K562 (cell line): ENCODE results near the gene CRNKL1. TPM values are rescaled to one million over a fixed set of nuclear protein-coding genes. Genes with fewer than 3 reads are reported as not detected.

ENCODE experiments used
- ATAC-seq: fragments of 200-7000 bp; cut with Tn5 transposase; 3 replicates; pipeline ENCODE4 v1.9.1; 2020; ENCODE audit warnings: moderate library complexity
- BruUV-seq: library from RNA; stranded (reverse); fragments of 400-500 nt; replicated peaks from 2 replicates; lab custom pipeline; 2021; lab: Mats Ljungman, UMichigan
- CTCF ChIA-PET: fragments of 300-600 bp; formaldehyde crosslinking; extraction: SDS; loops from one replicate; lab custom pipeline; 2021; ENCODE audit warnings: low intra/inter-chr PET ratio; lab: Yijun Ruan, JAX
- POLR2A ChIA-PET: fragments of 300-600, 350-650 bp; sonication (Branson Sonifier 250); formaldehyde crosslinking; extraction: SDS; loops from one replicate; lab custom pipeline; 2021; ENCODE audit warnings: antibody characterized with exemption, inconsistent platforms; lab: Yijun Ruan, JAX
- DNase-seq, 4 experiments: peaks; one replicate each; pipeline versions ENCODE4 v3.0.0 to v3.0.0-alpha.2; 2011 to 2018; ENCODE audit warnings: low spot score in 3 of 4, mixed read lengths in 3 of 4; ENCODE audit errors: extremely low read depth in 1 of 4
- FAIRE-seq: peaks from 2 replicates; lab custom pipeline; 2011; peaks lifted over from hg19 to GRCh38; lab: Jason Lieb, UNC
- H2AFZ ChIP-seq: 2 replicates; pipeline ENCODE4 v1.6.0; 2011; ENCODE audit warnings: low read depth, low read length, control low read depth, inconsistent platforms
- H3K27ac ChIP-seq: fragments of 200-600 bp; 3 replicates; pipeline ENCODE4 v1.8.0; 2011; ENCODE audit warnings: low read depth, mild to moderate bottlenecking, control low read depth, inconsistent platforms, low read length, moderate library complexity, mixed read lengths; ENCODE audit errors: extremely low read depth
- H3K27me3 ChIP-seq, 2 experiments: fragments of 300-600 bp in 1 of 2; 2 replicates in 1 of 2; 3 replicates in 1 of 2; pipeline versions ENCODE4 v1.6.0 to v1.8.0; 2011; ENCODE audit warnings: inconsistent platforms in 2 of 2, low read length in 2 of 2, mild to moderate bottlenecking in 1 of 2, mixed read lengths in 1 of 2, moderate library complexity in 1 of 2; ENCODE audit not compliant: control insufficient read depth in 2 of 2, insufficient read depth in 2 of 2
- H3K36me3 ChIP-seq: fragments of 300-600 bp; 3 replicates; pipeline ENCODE4 v1.8.0; 2011; ENCODE audit warnings: mild to moderate bottlenecking, low read length, inconsistent platforms; ENCODE audit not compliant: control insufficient read depth, insufficient read depth
- H3K4me1 ChIP-seq, 2 experiments: fragments of 200-600 bp in 1 of 2; replicated peaks in 1 of 2; 2 replicates in 1 of 2; 3 replicates in 1 of 2; pipeline versions ENCODE4 v1.5.1 to v1.8.0; 2011; ENCODE audit warnings: inconsistent platforms in 2 of 2, low read length in 2 of 2, mild to moderate bottlenecking in 1 of 2, mixed read lengths in 1 of 2, moderate library complexity in 1 of 2; ENCODE audit not compliant: control insufficient read depth in 2 of 2, insufficient read depth in 2 of 2
- H3K4me2 ChIP-seq: 2 replicates; pipeline ENCODE4 v1.6.1; 2011; ENCODE audit warnings: low read length, control low read depth, inconsistent platforms, mixed read lengths; ENCODE audit not compliant: insufficient read depth
- H3K4me3 ChIP-seq: fragments of 200-600 bp; sonication (generic), shearing (Covaris generic); 2 replicates; pipeline ENCODE4 v1.5.1; 2016; ENCODE audit warnings: control low read depth, inconsistent platforms
- H3K79me2 ChIP-seq: fragments of 200-600 bp; 3 replicates; pipeline ENCODE4 v1.8.0; 2011; ENCODE audit warnings: low read length, inconsistent platforms; ENCODE audit not compliant: control insufficient read depth, insufficient read depth
- H3K9ac ChIP-seq, 2 experiments: 2 replicates each; pipeline versions ENCODE4 v1.6.0 to v1.6.1; 2011; ENCODE audit warnings: low read depth in 2 of 2, low read length in 2 of 2, control low read depth in 1 of 2, inconsistent platforms in 1 of 2, mild to moderate bottlenecking in 1 of 2, mixed read lengths in 1 of 2; ENCODE audit not compliant: insufficient read depth in 1 of 2
- H3K9me1 ChIP-seq: one replicate; pipeline ENCODE4 v1.6.0; 2011; ENCODE audit warnings: inconsistent platforms, mild to moderate bottlenecking, low read length, moderate library complexity; ENCODE audit not compliant: control insufficient read depth, insufficient read depth
- H3K9me3 ChIP-seq: replicated peaks from 2 replicates; pipeline ENCODE4 v1.5.1; 2011; ENCODE audit warnings: low read depth, low read length, inconsistent platforms; ENCODE audit not compliant: control insufficient read depth, insufficient read depth
- H4K20me1 ChIP-seq: replicated peaks from 2 replicates; pipeline ENCODE4 v1.6.1; 2011; ENCODE audit warnings: low read length, inconsistent platforms, mixed read lengths; ENCODE audit not compliant: control insufficient read depth, insufficient read depth
- CTCF ChIP-seq, 3 experiments: IDR thresholded peaks in 2 of 3; conservative IDR thresholded peaks in 1 of 3; 2 replicates each; pipeline ENCODE4 v1.5.1; 2011 to 2012; ENCODE audit warnings: low read length in 3 of 3, mild to moderate bottlenecking in 3 of 3, control low read depth in 2 of 3, improper control_type of control experiment in 1 of 3, inconsistent platforms in 1 of 3, low read depth in 1 of 3, mixed read lengths in 1 of 3, moderate library complexity in 1 of 3; ENCODE audit not compliant: insufficient read depth in 2 of 3
- FOXM1 ChIP-seq, 2 experiments: fragments of 450-650 bp in 1 of 2; sonication (generic) in 1 of 2; formaldehyde crosslinking in 1 of 2; IDR thresholded peaks; 2 replicates each; pipeline versions ENCODE4 v1.6.1 to v1.9.0; 2017 to 2022; ENCODE audit warnings: low read depth in 2 of 2, mild to moderate bottlenecking in 2 of 2, missing genetic modification reagents in 1 of 2, moderate library complexity in 1 of 2
- MAFK ChIP-seq: IDR thresholded peaks from 2 replicates; pipeline ENCODE4 v1.6.1; 2011; ENCODE audit warnings: low read length, improper control_type of control experiment
- NFIC ChIP-seq: fragments of 450-650 bp; IDR thresholded peaks from 2 replicates; pipeline ENCODE4 v1.6.1; 2017; ENCODE audit warnings: mild to moderate bottlenecking, inconsistent platforms
- PREB ChIP-seq: sonication (generic); formaldehyde crosslinking; IDR thresholded peaks from 2 replicates; pipeline ENCODE4 v1.8.1; 2023; ENCODE audit warnings: mild to moderate bottlenecking, missing genetic modification reagents
- PTBP1 ChIP-seq: fragments of 200-400 bp; formaldehyde crosslinking; IDR thresholded peaks from 2 replicates; pipeline ENCODE4 v1.6.1; 2017; ENCODE audit warnings: low read depth, low read length
- RAD21 ChIP-seq, 2 experiments: fragments of 250-450 bp in 1 of 2; fragments of 450-650 bp in 1 of 2; sonication (Bioruptor Pico) in 1 of 2; formaldehyde crosslinking in 1 of 2; IDR thresholded peaks in 1 of 2; conservative IDR thresholded peaks in 1 of 2; 2 replicates each; pipeline versions ENCODE4 v1.4.0 to v1.8.0; 2020 to 2022; ENCODE audit warnings: mild to moderate bottlenecking in 2 of 2, moderate library complexity in 1 of 2
- RUNX1 ChIP-seq: sonication (generic); IDR thresholded peaks from 2 replicates; pipeline ENCODE4 v1.6.1; 2016; ENCODE audit warnings: antibody characterized with exemption, low read depth
- SMAD3 ChIP-seq: fragments of 450-650 bp; formaldehyde crosslinking; conservative IDR thresholded peaks from 2 replicates; pipeline ENCODE4 v1.4.0; 2020; ENCODE audit warnings: mild to moderate bottlenecking
- SMC3 ChIP-seq: conservative IDR thresholded peaks from 2 replicates; pipeline ENCODE4 v1.6.1; 2011; ENCODE audit warnings: low read depth, low read length, improper control_type of control experiment; ENCODE audit not compliant: insufficient read depth
- SRSF7 ChIP-seq: fragments of 200-400 bp; formaldehyde crosslinking; optimal IDR thresholded peaks from 2 replicates; pipeline ENCODE3; 2017; ENCODE audit warnings: mild to moderate bottlenecking, low read depth, low read length
- STAT5A ChIP-seq: IDR thresholded peaks from 2 replicates; pipeline ENCODE4 v1.6.1; 2012; ENCODE audit warnings: low read length, inconsistent platforms, borderline replicate concordance
- ZBTB1 ChIP-seq: sonication (generic); formaldehyde crosslinking; IDR thresholded peaks from 2 replicates; pipeline ENCODE4 v1.8.1; 2023; ENCODE audit warnings: missing genetic modification reagents, low read depth, mild to moderate bottlenecking, borderline replicate concordance
- ZNF507 ChIP-seq: conservative IDR thresholded peaks from 2 replicates; pipeline ENCODE4 v1.6.1; 2017; ENCODE audit warnings: missing genetic modification characterization, missing compliant biosample characterization
- ZNF57 ChIP-seq: fragments of 450-650 bp; formaldehyde crosslinking; IDR thresholded peaks from 2 replicates; pipeline ENCODE4 v1.4.0; 2020; ENCODE audit warnings: mild to moderate bottlenecking, moderate library complexity
- ZNF695 ChIP-seq: fragments of 450-650 bp; formaldehyde crosslinking; IDR thresholded peaks from 2 replicates; pipeline ENCODE4 v1.4.0; 2020; ENCODE audit warnings: mild to moderate bottlenecking, moderate library complexity
- ZNF79 ChIP-seq: fragments of 250-450 bp; sonication (Bioruptor Pico); IDR thresholded peaks from 2 replicates; pipeline ENCODE4 v1.4.0; 2020; ENCODE audit warnings: low read depth, mild to moderate bottlenecking, moderate library complexity
- ZNF830 ChIP-seq: fragments of 250-450 bp; sonication (Bioruptor Pico); IDR thresholded peaks from 2 replicates; pipeline ENCODE4 v1.5.0; 2021; ENCODE audit warnings: mild to moderate bottlenecking
- WGBS: fragments of 100-300 bp; shearing (Covaris generic); methylation state at CpG from one replicate; pipeline ENCODE4 v1.1.6; 2016; ENCODE audit warnings: low coverage, mixed read lengths; ENCODE audit not compliant: insufficient coverage; ENCODE audit errors: missing lambda C conversion rate; 5-methylcytosine and 5-hydroxymethylcytosine counted together
- in situ Hi-C: fragments of 300-500 bp; cut with MboI; formaldehyde crosslinking; loops from 4 replicates; pipeline ENCODE4 v1.15.0; 2018; ENCODE audit warnings: inconsistent platforms, mixed read lengths
- intact Hi-C: fragments of 100-400 bp; cut with micrococcal nuclease; formaldehyde crosslinking; loops from 2 replicates; pipeline ENCODE4 v1.14.2; 2022
- polyA plus RNA-seq, 8 experiments: library from polyadenylated mRNA; depleted of rRNA in 4 of 8; stranded (reverse) in 5 of 8; unstranded in 3 of 8; fragments of >200 nt; fragmentation: Nextera tagmentation in 2 of 8; fragmentation: Illumina TruSeq in 1 of 8; extraction: Ambion mirVana in 2 of 8; extraction: Trizol in 1 of 8; gene quantifications; 2 replicates each; pipeline versions ENCODE4 v1.2.1 to v1.2.3, GENCODE V29; 2011 to 2014; ENCODE audit warnings: inconsistent platforms in 1 of 8, missing spikeins in 1 of 8
- total RNA-seq, 7 experiments: library from RNA; depleted of rRNA in 6 of 7; stranded (reverse); fragments of >200 nt in 6 of 7; fragmentation: Illumina TruSeq in 2 of 7; extraction: Trizol in 2 of 7; gene quantifications; 2 replicates each; pipeline versions ENCODE4 v1.2.1 to v1.2.3, GENCODE V29; 2011 to 2021; ENCODE audit warnings: low replicate concordance in 1 of 7
- TF ChIP-seq, protein P1 (sequence below): fragments of 250-450 bp; sonication (Bioruptor Pico); IDR thresholded peaks from 2 replicates; pipeline ENCODE4 v1.4.0; 2020

The CRNKL1 gene
- total and polyA plus RNA-seq, 9 of the 15 experiments (the other 6 are each of a cell fraction or from before 2014, with no cell fraction given), result 8.1 to 17.0 (median 11.7) TPM

DNA sequence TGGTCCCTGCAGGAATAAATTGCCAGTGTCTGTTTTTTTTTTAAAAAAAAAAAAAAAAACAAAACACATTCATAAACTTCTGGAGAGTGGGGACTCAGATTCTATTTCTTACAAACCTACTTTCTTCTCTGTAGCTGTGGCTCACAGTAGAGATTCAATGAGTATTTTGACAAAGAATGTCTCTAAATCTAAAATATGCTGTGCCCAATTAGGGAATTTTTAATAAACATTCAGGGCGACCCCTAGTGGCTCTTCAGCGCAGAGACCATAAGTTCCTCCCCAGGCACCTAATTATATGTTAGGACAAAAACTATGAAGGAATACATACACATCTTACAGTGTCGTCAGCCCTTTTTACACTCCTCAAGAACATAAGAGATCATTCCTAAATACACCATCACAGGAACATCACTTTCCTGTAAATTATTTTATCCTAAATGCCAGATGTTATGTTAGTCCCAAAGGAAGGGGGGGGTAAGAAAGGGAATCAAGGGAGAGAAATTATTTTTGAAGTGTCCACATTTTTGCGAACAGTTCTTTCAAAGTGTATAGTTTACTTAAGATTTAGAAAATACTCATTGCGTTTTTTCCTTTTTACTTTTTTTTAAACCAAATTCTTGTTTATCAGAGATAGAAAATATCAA, 56.9 kb downstream of the CRNKL1 start:
- Histone ChIP-seq H4K20me1 (no peaks in the 10 kb centered on the region), H3K4me2 (no peak overlapping the region), H3K36me3 (no peaks in the 10 kb centered on the region), H2AFZ (no peak overlapping the region), H3K27ac (no peak overlapping the region), H3K4me1 (no peaks in the 10 kb centered on the region), H3K9me3 (no peaks in the 10 kb centered on the region), H3K4me3 (no peak overlapping the region), H3K27me3 (peaks cover 3 to 10% of the 10 kb centered on the region in 2 experiments; a peak in 3 of 5 replicates), H3K79me2 (no peaks in the 10 kb centered on the region), H3K9ac (no peak overlapping the region), H3K9me1 (no peaks in the 10 kb centered on the region)
- in situ Hi-C loops (no loop called here), intact Hi-C loops (loop anchor here (2.0 to 10.0 kb wide), 3 partner anchors 91 to 303 kb away; no protein-coding TSS in a partner anchor)
- ChIA-PET POLR2A (no interaction called here), CTCF (interaction anchor here (0.6 to 0.9 kb wide), 2 partner anchors 92 to 200 kb away, joined by 3 to 4 read pairs; no protein-coding TSS in a partner anchor)
- FAIRE-seq, result no peak
- 0% methylated on average over 5 of the region's 5 CpGs for WGBS
- DNase-seq, result peak; percentile 37 to 51 (median 45)
- no TSS peak for BruUV-seq
- ATAC-seq, result peak; percentile 61; the same call in 2 of the 3 replicates
- no peak for TF ChIP-seq SRSF7
- TF ChIP-seq PREB, result no peak
- no peak for TF ChIP-seq ZNF507 (tag)
- no peak for TF ChIP-seq STAT5A
- TF ChIP-seq RUNX1, result no peak
- no peak for TF ChIP-seq ZNF79 (CRISPR knock-in tag)
- TF ChIP-seq MAFK, result no peak
- TF ChIP-seq FOXM1 (IDR thresholded peaks at IDR 0.05; ENCODE audit: low read depth), result no peak
- no peak for TF ChIP-seq FOXM1 (CRISPR knock-in tag; IDR thresholded peaks at IDR 0.05; ENCODE audit: low read depth)
- TF ChIP-seq ZNF57 (CRISPR knock-in tag), result no peak
- no peak for TF ChIP-seq SMAD3
- TF ChIP-seq SMC3, result peak; percentile 32; the same call in 1 of the 2 replicates
- no peak for TF ChIP-seq ZNF830 (CRISPR knock-in tag)
- peak; percentile 47 to 73 (median 56); a peak in 5 of 6 replicates for TF ChIP-seq CTCF (IDR thresholded peaks at IDR 0.05 in 2 of 3, conservative IDR thresholded peaks at IDR 0.05 in 1 of 3; ENCODE audit: insufficient read depth in 2 of 3, low read depth in 1 of 3, low read length in 3 of 3)
- TF ChIP-seq NFIC, result no peak
- peak; percentile 42 to 57 for TF ChIP-seq RAD21 (CRISPR knock-in tag; conservative IDR thresholded peaks at IDR 0.05 in 1 of 2, IDR thresholded peaks at IDR 0.05 in 1 of 2)
- TF ChIP-seq, protein P1, sequence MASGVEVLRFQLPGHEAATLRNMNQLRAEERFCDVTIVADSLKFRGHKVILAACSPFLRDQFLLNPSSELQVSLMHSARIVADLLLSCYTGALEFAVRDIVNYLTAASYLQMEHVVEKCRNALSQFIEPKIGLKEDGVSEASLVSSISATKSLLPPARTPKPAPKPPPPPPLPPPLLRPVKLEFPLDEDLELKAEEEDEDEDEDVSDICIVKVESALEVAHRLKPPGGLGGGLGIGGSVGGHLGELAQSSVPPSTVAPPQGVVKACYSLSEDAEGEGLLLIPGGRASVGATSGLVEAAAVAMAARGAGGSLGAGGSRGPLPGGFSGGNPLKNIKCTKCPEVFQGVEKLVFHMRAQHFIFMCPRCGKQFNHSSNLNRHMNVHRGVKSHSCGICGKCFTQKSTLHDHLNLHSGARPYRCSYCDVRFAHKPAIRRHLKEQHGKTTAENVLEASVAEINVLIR (CRISPR knock-in tag), result no peak
- TF ChIP-seq ZBTB1 (CRISPR knock-in tag), result no peak
- no peak for TF ChIP-seq PTBP1
- TF ChIP-seq ZNF695, result no peak
